Omental fat pad (tissue), 4 donors: ENCODE results near the gene AFG3L2. TPM values are rescaled to one million over a fixed set of nuclear protein-coding genes. Genes with fewer than 3 reads are reported as not detected.
"Not testable (repeated sequence)": the region's sequence is repeated elsewhere in the genome, so short reads cannot be mapped to it uniquely, and the experiment has no call there.

Source experiments
- ATAC-seq: fragments of 150-250 bp; one replicate; pipeline ENCODE4 v1.9.1; 2016; ENCODE audit warnings: mild to moderate bottlenecking, moderate library complexity; ENCODE audit not compliant: low FRiP score
- DNase-seq: peaks from one replicate; pipeline ENCODE4 v3.0.0-alpha.2; 2019; ENCODE audit warnings: low spot score
- CTCF ChIP-seq, 3 donors: fragments of 450-650 bp; IDR thresholded peaks; one replicate each; pipeline ENCODE4 v1.5.1; 2016 to 2017; ENCODE audit warnings: antibody characterized with exemption in 3 of 3, mild to moderate bottlenecking in 3 of 3, moderate library complexity in 2 of 3
- total RNA-seq, 4 donors: library from RNA; depleted of rRNA; stranded (reverse); fragments of >200 nt; gene quantifications; one replicate each; pipeline ENCODE4 v1.1.0, GENCODE V29; 2016

The AFG3L2 gene
- total RNA-seq, 4 donors from 2014 or later = 36.4 to 64.0 (median 40.1) TPM

GRCh38 chr18:12388442-12388841 lies 11.4 kb upstream of the AFG3L2 start:
- ATAC-seq (no peak), DNase-seq (no peak)
- no peak for TF ChIP-seq CTCF (IDR thresholded peaks at IDR 0.05)

- no peak for TF ChIP-seq CTCF (IDR thresholded peaks at IDR 0.05)
- ATAC-seq (no peak), DNase-seq (no peak)
Observed at GRCh38 chr18:12384261-12384660, 7.2 kb upstream of the AFG3L2 start.

- not testable (repeated sequence) for DNase-seq, ATAC-seq
Observed at GRCh38 chr18:12383759-12384158, 6.7 kb upstream of the AFG3L2 start.

- DNase-seq = not testable (repeated sequence)
Observed at GRCh38 chr18:12382221-12382814, 5.3 kb upstream of the AFG3L2 start.

GRCh38 chr18:12378198-12378558 lies 1.2 kb upstream of the AFG3L2 start:
- not testable (repeated sequence) for DNase-seq, ATAC-seq

More at GRCh38 chr18:12382221-12382814, 5.3 kb upstream of the AFG3L2 start:
- ATAC-seq = not testable (repeated sequence)

- no peak for TF ChIP-seq CTCF (IDR thresholded peaks at IDR 0.05)
- DNase-seq (no peak), ATAC-seq (no peak)
Observed at GRCh38 chr18:12377556-12378197, 650 bp upstream of the AFG3L2 start.

GRCh38 chr18:12376034-12376753 lies 833 bp downstream of the AFG3L2 start:
- TF ChIP-seq CTCF (IDR thresholded peaks at IDR 0.05) = no peak
- DNase-seq (peak; percentile 27), ATAC-seq (no peak)

- ATAC-seq (no peak), DNase-seq (no peak)
- no peak for TF ChIP-seq CTCF (IDR thresholded peaks at IDR 0.05)
Observed at GRCh38 chr18:12374401-12374800, 2.6 kb downstream of the AFG3L2 start.
